ENCODE results near the gene NR4A3.

NR4A3 gene

DNA sequence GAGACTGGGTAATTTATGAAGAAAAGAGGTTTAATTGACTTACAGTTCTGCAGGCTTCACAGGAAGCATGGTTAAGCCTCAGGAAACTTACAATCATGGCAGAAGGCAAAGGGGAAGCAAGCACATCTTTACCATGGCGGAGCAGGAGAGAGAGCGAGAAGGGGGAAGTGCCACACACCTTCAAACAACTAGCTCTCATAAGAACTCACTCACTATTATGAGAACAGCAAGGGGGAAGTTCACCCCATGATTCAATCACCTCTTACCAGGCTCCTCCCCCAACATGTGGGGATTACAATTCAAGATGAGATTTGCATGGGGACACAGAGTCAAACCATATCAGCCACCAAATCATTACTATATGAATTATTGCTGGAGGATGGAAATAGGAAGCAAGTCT, 54.5 kb downstream of the NR4A3 start:
- no peak for DNase-seq (ENCODE audit: low read depth in 2 of 2)

DNA sequence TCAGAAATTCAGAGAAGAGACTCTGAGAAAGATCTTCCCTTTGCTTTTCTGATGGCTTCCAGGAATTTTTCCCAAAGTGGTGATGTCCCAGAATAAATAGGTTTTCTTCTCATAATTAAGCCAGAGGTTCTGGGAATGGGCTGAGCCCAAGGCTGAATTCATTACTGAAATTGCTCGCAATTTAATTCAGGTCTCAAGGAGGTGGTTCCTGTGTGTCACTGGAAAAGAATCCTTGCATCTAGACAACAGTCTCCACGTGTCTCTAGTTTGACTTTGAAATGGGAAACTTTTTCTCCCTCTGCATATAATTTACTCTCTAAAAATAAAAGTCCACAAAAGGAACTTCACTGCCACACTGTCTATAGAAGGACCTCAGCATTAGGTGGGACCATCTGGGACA, 57.0 kb downstream of the NR4A3 start:
- no peak for DNase-seq (ENCODE audit: low read depth in 2 of 2)

DNA sequence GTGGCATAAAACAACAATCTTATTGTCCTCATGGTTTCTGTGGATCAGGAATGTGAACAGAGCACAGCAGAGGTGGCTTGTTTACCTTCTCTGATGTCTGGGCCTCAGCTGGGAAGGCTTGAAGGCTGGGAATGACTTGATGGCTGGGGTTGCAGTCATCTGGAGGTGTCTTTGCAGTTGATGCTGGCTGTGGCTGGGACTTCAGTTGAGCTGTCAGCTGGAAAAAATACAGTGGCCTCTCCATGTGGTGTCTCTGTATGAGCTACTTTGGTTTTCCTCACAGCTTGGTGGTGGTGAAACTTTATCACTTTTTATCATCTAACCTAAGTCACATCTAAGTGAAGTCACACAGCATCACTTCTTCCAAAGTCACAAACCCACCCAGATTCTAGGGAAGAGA, 60.1 kb downstream of the NR4A3 start:
- peak in 1 of 2 donors; percentile 23 for DNase-seq (ENCODE audit: low read depth in 2 of 2)

DNA sequence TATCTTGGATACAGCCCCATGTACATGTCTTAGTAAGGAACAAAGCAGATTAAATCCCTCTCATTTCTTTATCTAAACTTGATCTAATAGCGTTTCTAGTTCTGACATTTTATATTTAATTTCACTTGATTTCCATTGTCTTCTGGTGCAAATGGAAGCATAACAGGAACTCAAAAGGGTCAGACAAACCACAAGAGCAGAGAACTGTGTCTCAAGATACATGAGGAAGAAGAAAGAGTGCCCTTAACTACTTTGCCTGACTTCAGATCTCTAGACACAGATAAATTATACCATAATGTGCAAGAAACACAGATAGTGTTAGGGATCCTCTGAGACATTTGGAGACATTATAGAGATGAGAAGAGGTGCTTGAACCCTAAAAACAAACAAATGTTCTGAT, 64.1 kb downstream of the NR4A3 start:
- DNase-seq (ENCODE audit: low read depth in 2 of 2) = no peak

DNA sequence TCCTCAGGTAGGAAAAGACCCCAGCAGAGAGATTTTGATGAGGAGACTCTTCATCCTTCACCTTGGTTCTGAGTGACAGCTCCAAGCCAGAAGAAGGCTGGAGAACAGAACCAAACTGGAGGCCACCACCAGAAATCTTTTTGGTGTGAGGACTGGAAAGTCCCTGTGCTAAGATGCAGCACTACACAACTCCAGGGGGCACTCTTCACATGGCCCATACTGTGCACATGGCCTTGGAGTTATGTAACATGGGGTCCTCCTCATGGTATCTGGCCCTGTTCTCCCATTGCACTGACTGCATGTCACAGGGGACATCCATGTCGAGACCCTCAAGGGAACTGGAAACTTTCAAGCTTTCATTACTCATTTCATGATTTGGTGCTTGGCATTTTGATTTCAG, 67.4 kb downstream of the NR4A3 start:
- no peak for DNase-seq (ENCODE audit: low read depth in 2 of 2)

DNA sequence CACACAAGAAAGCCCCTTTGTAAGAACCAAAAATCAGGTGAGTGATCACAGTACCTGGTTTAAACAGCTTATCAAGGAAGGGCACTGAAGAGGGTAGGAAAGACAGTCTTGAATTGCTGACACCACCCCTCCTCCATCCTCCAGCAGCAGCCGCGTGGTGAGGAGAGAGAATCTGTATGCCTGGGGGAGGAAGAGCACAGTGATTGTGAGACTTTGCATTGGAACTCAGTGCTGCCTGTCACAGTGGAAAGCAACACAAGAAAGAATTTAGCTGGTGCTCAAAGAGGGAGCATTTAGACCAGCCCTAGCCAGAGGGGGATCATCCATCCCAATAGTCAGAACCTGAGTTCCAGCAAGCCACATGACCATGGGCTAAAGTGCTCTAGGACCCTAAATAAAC, 73.1 kb downstream of the NR4A3 start:
- no peak for DNase-seq (ENCODE audit: low read depth in 2 of 2)

DNA sequence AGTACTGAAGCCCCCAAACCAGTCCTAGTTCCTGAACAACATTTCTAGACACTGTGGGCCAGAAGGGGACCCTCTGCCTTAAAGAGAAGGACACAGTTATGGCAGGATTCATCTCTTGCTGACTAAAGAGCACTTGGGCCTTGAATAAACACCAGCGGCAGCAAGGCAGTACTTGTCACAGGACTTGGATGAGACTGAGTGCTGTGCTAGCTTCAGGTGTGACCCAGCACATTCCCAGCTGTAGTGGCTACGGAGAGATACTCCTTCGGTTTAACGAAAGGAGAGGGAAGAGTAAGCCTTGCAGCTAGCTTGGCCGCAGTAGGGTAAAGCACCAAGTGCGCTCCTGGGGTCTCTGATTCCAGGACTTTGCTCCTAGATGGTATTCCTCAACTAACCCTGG, 73.8 kb downstream of the NR4A3 start:
- DNase-seq (ENCODE audit: low read depth in 2 of 2) = no peak

DNA sequence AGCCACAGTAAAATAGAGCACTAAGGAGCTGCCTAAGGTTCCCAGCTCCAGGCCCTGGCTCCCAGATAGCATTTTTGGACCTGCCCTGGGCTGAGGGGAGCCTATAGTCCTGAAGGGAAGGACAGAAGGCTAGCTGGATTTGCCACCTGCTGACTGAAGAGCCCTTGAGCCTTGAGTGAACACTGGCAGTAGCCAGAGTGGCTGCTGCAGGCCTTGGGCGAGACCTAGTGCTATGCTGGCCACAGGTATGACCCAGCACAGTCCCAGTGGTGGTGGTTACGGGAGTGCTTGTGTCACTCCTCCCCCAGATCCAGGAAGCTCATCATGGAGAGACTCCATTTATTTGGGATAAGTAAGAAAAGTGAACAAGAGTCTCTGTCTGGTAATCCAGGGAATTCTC, 74.4 kb downstream of the NR4A3 start:
- DNase-seq (ENCODE audit: low read depth in 2 of 2) = no peak

DNA sequence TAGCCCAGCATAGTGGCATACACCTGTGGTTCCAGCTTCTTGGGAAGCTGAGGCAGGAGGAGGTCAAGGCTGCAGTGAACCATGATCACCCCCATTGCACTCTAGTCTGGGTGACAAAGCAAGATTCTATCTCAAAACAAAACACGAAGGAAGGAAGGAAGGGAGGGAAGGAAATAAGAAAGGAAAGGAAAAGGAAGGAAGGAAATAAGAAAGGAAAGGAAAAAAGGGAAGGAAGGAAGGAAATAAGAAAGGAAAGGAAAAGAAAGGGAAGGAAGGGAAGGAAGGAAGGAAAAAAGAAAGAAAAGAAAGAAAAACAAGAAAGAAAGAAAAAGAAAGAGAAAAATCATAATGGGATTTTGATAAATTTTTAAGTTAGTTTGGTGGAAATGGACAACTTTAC, 81.7 kb downstream of the NR4A3 start:
- DNase-seq (ENCODE audit: low read depth in 2 of 2) = no peak

DNA sequence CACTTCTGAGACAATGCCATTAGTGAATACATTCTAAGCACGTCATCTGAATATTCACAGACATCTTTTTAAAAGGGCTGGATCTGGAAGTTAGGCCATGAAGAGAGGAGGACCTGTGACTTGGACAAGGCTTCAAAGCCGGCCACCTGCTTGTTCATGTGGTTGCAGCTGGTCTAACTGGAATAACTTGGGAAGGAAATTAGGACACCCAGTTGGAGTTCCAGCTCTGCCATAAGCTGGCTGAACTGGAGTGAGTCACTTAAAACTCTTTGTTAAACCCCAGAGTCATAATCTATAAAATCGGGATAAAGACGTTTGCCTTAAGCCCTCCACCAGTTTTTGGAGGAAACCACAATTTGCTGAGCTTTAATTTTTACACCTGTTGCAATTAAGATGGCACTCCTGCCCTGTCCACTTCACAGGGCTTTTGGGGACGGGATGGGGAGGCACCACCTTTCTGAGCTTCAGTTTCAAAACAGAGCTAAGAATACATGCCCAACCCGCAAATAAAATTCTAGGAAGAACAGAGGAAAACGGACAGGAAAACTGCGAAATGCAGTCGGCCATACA, 84.2 kb downstream of the NR4A3 start:
- no peak for DNase-seq (ENCODE audit: low read depth in 2 of 2)

DNA sequence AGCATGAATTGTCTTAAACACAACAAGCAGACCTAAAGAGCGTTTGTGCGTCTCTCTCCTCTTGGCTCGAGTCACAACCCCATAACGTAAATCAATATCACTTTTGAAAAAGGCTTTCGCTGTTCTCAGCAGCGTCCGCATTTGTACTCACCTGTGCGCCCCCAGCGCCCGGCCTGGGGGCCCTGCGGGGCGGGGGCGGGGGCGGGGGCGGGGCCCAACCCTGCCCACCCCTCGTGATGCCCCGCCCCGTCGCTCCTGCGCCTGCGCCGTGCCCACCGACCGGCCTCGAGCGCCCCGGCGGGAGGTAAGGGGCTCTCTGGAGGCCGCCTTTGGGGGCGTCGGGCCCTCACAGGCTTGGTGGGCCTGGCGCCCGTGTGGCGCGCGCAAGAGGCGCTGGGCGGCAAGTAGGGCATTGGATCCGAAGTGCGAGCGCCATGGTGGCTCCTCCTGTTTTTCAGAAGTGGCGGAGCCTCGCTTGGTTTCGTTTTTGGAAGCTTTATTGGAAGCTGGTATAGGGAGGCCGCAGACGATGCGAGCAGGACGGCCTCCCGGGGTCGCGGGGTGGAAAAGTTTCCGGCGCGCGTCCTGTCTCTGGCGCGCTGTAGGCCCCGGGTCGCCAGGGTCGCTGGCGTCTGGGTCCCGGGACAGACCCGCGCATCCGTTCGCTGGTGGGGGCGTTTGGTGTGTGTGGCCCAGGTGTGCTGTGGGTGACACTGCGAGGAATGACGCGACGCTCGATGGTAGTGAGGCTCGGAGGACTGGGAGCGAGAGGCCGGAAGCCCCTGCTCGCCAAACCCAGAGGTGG, 84.9 kb downstream of the NR4A3 start, which contains the start of gene STX17:
Gene STX17, plus strand, starts transcription at position 252 of the 805 bp plus-strand sequence. CDS start 8,586 bp downstream, outside the sequence.
- peak; percentile 71 to 72 for DNase-seq (ENCODE audit: low read depth in 2 of 2)

DNA sequence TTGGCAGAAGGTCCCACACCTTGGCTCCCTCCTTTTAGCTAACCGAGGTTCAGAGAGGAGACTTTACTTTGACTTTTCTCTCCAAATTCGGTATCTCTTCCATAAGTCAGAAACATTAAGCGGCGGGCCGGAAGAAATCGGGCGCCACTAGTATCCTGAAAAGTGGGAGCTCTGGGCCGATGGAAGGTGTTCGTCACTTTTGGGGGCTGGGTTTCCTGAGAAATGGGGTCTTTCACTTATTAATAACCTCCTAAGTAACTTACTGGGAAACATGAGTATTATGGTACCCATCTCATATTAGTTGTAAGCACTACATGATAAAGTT, 85.5 kb downstream of the NR4A3 start:
- no peak for DNase-seq (ENCODE audit: low read depth in 2 of 2)

DNA sequence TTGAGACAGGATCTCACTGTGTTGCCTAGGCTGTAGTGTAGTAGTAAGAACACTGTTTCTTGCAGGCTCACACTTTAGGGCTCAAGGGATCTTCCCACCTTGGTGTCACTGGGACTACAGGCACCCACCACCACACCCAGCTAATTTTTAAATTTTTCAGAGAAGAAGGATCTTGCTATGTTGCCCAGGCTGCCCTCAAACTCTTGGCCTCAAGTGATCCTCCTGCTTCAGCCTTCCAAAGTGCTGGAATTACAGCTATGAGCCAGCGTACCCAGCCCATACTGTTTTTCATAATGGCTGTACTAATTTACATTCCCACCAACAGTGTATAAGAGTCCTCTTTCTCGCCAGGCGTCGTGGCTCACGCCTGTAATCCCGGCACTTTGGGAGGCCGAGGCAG, 89.9 kb downstream of the NR4A3 start:
- no peak for DNase-seq (ENCODE audit: low read depth in 2 of 2)

Data from stimulated activated CD8-positive, alpha-beta memory T cell treated with anti-CD3 and anti-CD28 coated beads, Interleukin-15, amount 100 ng/mL, for 48 hours (primary cell).